GM18907 (cell line): ENCODE results near the gene SYN1.

Source experiments
- ATAC-seq: cut with Tn5 transposase; IDR thresholded peaks from one replicate; pipeline ENCODE4 v1.9.1; 2021; ENCODE audit warnings: mild to moderate bottlenecking, moderate library complexity; ENCODE audit not compliant: unreplicated experiment

SYN1 gene

DNA sequence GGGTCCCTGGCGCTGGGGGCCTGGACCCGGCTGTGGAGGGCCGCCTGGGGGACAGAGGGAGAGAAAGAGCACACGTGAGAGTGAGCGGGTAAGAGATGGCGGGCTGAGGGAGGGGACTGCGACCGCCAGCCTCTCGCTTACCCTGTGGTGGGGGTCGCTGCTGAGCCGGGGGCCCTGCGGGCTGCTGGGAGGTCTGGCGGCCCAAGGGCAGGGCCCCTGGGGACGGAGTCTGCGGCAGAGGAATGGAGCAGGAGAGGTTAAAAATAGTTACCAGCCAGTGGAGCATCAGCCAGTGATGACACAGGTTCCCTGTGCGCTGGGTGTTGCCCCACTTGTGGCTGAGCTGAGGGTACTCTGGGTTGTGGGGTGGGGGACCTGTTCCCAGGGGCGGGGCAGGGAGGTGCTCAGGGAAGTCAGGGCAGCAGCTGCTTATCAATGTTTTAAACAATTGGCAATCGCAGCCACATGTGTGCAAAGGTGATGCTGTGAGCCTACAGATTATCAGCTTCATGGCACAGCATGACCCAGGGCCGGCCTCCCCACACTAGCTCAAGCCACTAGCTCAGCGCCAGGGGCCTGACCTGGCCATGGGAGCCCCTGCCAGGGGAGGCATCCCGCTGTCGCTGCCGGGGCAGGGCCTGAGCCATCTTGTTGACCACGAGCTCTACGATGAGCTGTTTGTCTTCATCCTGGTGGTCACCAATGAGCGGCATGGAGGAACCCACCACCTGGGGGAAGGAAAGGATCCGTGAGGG lies 44.9 kb downstream of the SYN1 start:
- no peak for ATAC-seq

DNA sequence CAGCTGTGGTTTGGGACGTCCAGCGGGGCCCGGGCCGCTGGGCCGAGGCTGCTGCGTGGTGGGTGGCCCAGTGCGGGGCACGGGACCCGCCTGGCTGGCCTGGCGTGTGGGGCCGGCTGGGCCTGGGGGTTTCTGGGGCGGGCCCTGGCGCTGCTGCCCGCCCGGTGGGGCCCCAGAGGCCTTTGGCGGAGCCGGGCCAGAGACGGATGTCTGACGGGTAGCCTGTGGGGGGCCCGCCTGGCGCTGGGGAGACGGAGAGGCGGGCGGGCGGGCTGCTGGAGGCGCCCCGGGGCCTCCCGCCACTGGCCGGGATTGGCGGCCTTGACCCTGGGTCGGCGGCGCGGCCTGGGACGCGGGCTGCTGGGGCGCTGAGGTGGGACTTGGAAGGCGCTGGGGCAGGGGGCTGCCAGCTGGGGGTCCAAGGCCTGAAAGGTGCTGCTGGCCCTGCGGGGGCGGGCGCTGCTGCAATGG lies 45.5 kb downstream of the SYN1 start:
- ATAC-seq: no peak

DNA sequence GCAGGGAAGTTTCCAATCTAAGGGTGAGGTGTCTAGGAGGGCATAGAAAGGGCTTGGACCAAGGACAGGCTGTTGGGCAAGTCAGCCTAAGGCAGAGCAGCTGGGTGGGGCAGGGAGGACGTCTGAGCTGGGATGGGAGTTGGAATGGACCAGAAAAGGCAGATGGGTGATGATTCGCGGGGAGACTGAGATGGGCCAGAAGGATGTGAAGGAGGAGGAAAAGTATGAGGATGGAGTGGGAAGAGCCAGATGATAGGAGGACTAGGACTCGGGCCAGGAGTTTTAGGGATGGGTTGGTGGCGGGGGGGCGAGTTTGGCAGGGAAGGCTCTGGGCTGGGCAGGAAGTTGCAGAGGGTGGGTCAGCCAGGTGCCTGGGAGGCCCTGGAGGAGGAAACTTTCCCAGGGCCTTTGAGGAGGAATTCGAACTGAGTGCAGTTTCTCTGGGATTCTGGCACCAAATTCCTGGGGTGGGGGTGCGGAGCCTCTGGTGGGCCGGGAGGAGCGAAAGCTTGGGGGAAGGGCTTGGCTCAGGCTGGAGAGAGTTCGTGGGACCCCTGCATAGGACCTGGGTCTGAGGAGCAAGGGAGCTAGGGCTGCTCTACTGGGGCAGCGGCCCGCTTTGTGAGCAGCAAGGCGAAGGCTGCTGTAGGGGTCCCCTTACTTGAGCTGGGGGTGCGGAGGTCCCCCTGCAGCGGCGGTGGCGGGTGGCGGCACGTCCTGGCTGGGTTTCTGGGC lies 46.1 kb downstream of the SYN1 start:
- ATAC-seq: no peak

DNA sequence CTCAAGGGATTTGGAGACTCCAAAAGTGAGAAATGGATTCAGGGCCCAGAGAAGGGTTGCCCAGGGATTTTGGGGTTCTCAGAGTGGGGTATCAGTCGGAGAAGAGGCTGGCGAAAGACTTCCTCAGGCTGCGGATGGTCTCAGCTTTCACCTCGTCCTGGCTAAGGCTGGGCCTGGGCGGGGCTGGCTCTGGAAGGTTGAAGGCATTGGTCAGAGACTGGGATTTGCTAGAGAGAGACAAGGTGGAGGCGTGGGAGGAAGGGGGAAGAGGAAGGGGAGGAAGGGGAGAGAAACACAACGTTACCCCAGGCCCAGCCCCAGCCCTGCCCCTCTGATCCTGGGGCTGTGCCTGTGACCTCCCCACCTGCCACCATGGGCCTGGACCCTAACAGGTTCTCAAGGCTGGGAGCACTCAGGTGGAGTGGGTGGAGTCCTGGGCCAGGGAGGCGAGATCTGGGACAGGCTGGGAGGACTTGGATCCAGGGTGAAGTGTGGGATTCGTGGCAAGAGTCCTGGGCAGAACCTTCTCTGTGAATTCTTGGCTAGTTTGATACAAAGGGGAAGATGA lies 46.8 kb downstream of the SYN1 start:
- no peak for ATAC-seq

DNA sequence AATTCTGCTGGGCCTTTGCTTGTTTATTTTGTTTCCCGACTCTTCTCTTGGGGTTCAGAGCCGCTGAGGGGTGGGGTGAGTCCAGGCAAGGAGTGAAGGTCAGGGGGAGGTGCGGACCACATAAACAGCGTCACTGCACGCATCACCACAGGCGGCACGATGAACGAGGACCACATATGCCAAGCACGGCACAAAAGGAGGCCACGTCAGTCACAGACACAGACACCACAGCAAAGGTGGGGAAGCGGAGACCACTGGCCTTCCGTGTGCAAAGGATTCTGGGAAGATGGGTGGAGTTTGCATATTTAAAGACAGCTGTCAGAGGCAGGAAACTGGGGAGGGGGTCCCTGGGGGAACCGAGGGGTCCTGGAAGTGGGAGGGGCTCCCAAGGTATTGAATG lies 47.8 kb downstream of the SYN1 start:
- no peak for ATAC-seq

DNA sequence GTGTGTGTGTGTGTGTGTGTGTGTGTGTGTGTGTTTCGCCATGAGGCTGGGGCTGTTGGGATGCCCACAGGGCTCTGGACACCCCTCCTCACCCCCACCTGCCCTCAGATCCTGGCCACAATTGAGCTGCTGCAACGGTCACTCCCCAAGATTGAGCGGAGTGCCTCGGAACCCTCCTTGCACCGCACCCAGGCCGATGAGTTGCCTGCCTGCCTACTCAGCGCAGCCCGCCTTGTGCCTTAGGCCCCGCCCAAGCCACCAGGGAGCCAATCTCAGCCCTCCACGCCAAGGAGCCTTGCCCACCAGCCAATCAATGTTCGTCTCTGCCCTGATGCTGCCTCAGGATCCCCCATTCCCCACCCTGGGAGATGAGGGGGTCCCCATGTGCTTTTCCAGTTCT lies 48.4 kb downstream of the SYN1 start:
- no peak for ATAC-seq

DNA sequence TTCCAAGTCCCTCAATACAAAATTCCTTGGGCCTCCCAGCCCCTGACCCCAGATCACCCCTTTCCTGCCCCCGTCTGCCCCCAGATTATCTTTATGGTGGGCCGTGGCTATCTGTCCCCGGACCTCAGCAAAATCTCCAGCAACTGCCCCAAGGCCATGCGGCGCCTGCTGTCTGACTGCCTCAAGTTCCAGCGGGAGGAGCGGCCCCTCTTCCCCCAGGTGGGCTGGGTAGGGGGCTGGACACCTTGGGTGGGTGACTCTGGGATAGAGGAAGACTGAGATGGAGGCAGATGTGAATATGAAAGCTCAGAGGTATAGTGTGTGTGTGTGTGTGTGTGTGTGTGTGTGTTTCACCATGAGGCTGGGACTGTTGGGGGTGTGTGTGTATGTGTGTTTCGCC lies 48.9 kb downstream of the SYN1 start:
- ATAC-seq: no peak

DNA sequence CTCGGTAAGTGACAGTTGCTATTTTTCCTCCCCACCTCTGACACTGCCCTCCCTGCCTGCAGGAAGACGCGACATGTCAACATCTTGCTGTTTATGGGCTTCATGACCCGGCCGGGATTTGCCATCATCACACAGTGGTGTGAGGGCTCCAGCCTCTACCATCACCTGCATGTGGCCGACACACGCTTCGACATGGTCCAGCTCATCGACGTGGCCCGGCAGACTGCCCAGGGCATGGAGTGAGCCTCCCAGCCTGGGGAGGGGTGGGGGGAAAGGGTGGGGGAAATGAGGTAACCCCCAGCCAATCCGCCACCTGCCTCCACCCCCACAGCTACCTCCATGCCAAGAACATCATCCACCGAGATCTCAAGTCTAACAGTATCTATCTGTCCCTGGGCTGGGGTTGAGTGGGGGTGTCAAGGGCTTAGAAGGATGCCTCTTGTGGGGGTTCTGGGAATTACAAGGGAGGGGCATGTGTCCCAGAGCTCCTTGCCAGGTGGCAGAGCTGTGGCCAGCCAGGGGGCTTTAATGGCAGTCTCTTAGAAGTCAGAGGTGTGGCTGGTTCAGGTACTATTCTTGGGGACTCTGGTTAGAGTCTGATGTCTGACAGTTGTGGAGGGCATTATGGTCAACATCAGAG lies 50.9 kb downstream of the SYN1 start:
- ATAC-seq: no peak

DNA sequence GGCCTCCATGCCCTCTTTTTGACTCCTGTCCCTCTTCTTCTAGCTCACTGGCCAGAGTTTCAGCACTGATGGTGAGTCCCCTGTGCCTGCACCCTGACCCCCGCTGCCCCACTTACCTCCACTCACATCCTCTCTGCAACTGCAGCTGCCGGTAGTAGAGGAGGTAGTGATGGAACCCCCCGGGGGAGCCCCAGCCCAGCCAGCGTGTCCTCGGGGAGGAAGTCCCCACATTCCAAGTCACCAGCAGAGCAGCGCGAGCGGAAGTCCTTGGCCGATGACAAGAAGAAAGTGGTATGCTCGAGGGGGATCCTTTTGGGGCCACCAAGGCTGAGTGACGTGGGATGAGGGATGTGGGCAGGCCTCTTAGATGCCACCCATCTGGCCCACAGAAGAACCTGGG lies 52.8 kb downstream of the SYN1 start:
- no peak for ATAC-seq

DNA sequence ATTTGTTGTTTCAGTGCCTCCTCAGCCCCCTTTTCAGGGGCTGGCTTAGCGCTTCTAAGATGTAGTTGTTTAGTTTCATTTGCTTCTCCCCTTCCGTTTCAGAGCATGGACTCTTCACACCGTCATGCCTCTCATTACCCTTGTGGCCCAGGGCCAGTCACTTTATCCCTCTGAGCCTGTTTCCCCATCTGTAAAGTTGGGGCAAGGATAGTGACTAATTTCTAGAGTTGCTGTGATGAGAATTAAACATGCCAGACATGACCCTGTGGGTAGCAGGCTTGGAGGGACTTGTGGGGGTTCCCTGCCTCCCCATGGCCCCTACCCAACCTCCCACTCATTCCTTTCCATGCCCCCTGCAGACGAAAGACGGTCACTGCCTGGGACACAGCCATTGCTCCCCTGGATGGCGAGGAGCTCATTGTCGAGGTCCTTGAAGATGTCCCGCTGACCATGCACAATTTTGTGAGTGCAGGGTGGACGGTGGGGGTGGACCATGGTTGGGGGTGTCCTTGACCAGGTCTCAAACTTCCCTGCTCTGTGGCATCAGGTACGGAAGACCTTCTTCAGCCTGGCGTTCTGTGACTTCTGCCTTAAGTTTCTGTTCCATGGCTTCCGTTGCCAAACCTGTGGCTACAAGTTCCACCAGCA lies 55.1 kb downstream of the SYN1 start:
- no peak for ATAC-seq

DNA sequence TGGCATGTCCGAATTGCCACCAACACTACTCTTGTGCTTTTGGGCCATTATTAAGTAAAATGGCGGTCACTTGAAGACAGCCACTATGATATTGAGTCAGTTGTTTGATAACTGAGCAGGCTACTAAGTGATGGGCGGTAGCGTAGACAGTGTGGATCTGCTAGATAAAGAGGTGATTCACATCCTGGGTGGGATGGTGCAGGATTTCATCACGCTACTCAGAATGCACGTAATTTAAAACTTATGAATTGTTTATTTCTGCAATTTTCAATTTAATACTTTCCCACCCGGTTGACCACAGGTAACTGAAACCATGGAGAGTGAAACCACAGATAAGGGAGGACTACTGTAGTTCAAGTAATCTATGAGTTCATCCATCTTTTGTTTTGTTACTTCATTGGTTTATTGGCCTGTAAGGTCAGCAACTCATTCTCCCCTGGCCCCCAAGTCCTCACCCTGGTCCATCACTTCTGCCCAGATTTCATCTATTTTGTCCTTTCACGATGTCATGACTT lies 55.8 kb downstream of the SYN1 start:
- no peak for ATAC-seq

DNA sequence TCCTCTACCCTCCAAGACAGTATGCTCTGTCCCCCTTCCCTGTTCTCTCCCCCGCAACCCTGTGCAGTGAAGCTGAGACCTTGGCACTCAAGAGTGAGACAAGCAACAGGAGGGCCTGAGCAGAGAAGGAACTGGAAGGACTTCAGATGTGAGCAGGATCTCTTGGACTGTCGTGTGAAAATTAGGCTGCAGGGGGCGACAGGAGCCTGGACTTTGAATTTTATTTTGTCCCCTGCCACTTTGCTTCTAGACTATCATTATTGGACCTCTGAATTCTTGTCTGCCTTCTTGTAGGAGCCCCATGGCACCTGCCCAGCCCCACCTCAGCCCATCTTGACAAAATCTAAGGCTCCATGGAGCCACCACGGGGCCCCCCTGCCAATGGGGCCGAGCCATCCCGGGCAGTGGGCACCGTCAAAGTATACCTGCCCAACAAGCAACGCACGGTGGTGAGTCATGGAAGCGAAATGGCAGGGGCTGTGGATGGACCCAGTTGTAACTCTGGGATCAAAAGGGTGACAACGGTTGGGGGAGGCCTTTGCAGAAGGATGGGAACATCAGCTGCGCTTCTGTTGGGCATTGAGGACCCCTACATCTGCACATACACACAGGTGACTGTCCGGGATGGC lies 56.9 kb downstream of the SYN1 start:
- ATAC-seq: no peak

DNA sequence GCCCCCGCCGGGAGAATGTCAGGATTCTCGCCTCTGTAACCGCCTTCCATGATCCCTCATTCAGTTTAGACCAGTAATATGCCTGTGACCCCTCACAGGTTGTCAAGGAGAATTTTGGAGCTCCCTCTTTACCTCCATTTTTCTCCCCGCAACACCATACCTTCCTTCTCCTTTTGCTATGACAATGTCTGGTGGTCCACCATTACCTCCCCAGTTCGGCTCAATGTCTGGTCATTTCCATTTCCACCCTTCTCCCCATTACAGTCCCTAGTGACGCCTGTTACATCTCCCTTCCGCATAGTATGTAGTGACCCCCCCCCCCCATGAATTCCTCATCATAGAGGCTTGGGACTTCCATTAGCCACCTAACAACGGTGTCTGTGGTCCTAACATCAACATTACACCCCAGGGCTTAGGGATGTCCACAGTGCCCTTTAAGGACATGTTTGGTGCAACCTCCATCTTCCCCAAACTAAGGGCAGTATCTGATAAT lies 58.0 kb downstream of the SYN1 start:
- no peak for ATAC-seq

DNA sequence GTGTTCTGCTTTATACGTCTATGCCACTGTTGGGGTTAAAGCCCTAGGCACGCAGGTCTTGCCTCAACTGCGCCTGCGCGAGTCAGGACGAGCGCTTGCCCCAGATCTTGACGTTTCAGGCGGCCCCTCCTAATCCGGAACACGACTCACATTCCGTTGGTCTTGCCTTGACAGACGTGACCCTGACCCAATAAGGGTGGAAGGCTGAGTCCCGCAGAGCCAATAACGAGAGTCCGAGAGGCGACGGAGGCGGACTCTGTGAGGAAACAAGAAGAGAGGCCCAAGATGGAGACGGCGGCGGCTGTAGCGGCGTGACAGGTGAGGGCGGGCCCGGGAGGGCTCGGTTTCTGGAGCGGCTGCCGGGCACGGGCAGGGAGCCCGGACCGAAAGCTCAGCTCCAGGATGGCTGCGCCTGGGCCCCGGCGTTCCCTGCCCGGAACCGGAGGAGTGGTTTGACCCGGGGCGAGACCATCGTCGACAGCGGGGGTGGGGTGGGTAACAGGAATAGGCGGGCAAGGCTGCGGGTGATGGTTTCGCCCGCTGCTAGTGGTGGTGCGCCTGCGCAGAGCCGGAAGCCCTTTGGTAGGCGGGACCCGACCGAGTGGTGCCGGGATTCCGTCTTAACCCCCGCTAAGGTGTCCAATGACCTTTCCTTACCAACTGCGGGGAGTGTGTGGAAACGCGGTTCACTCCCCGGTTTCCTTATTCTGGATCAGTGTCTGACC lies 58.6 kb downstream of the SYN1 start, which contains the start of gene ARAF:
Gene ARAF (plus strand): TSS at position 272 of the 725 bp plus-strand sequence. CDS start 1,763 bp downstream, outside the sequence.
- peak; percentile 90 for ATAC-seq

DNA sequence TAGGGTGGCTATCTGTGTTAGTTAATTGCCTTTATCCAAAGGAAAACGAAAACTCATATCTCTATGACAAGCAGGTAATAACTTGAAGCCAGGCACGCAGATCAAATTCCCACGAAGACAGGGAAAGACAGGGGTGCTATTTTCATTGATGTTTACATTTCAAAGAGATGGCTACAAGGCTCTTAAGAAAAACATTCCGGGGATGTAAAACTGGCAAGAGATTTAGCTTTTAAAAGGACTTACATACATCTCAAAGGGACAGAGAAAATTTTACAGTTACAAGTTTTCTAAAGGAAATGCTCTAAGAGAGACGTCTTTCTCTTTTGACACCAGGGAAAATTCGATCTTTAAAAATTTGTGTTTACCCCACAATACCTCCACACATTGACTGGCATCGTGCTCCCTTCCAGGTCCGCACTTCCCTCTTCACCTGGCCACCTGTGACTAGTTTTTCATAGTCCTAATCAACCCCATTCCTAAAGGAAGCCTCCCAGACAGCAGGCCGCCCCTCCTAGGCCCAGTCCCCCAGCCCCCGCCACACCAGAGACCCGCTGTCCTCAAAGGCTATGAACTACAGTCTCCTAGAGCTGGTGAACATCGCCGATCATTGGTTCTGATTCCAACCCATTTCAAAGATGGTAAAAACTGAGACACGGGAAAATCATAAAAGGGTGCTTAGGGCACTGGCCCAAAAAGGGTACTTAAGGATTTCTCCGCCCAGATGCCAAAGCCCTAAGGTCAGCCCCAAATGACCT lies 59.3 kb downstream of the SYN1 start:
- ATAC-seq: no peak

DNA sequence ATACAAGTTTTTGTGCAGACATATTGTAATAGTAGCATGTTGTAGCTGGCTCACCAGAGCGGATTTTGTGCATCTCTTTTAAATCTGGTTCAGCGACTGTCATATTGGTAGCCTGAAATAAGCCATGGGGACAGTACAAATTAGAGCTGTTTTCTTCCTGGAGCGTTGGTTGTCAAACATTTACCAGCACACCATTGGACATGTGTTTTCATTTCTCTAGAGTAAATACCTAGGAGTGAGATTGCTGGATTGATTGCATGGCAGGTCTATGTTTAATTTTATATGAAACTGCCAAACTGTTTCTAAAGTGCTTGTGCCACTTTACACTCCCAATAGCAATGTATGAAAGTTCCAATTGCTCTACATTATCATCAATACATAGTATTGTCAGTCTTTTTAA lies 61.2 kb downstream of the SYN1 start:
- no peak for ATAC-seq

DNA sequence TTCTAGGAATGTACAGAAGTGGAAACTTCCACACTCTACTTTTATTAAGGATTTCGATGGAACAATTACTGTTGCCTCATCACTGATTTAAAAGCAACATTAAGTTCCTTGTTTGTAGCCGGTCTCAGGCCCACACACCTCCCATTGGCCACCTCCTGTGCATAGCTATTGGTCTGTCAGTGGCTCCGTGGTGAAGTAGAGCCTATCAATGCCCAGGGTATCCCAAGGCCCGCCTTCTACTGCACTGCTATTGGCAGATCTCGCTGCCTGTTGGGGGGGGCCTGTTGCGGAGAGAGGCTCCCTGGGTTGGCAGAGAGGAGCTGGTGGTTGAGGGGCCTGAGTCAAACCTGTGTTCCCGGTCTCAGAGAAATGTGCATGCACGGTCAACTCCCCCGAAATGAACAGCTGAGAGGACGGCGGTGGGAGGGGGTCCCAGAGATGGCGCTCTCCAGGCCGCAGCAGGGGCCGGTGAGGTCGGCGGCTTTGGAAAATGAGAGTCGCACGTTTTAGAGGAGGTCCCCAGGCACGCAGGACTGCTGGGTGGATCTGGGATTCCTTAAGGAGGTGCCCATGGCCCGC lies 63.5 kb downstream of the SYN1 start:
- peak; percentile 89 for ATAC-seq

DNA sequence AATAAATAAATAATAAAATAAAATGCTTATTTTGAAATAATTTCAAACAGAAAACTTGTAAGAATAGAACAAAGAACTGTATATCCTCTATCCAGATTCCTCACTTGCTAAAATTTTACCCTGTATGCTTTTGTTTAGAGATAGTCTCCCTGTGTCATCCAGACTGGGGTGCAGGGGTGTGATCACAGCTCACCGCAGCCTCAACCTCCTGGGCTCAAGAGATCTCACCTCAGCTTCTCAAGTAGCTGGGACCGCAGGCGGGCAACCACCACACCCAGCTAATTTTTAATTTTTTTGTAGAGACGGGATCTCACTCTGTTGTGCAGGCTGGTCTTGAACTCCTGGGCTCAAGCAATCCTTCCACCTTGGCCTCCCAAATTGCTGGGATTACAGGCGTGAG lies 76.2 kb downstream of the SYN1 start:
- ATAC-seq: no peak
